ENCODE data around the gene LIG1.

- TF ChIP-seq, protein P1, sequence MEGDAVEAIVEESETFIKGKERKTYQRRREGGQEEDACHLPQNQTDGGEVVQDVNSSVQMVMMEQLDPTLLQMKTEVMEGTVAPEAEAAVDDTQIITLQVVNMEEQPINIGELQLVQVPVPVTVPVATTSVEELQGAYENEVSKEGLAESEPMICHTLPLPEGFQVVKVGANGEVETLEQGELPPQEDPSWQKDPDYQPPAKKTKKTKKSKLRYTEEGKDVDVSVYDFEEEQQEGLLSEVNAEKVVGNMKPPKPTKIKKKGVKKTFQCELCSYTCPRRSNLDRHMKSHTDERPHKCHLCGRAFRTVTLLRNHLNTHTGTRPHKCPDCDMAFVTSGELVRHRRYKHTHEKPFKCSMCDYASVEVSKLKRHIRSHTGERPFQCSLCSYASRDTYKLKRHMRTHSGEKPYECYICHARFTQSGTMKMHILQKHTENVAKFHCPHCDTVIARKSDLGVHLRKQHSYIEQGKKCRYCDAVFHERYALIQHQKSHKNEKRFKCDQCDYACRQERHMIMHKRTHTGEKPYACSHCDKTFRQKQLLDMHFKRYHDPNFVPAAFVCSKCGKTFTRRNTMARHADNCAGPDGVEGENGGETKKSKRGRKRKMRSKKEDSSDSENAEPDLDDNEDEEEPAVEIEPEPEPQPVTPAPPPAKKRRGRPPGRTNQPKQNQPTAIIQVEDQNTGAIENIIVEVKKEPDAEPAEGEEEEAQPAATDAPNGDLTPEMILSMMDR (conservative IDR thresholded peaks at IDR 0.05 in 1 of 2, IDR thresholded peaks at IDR 0.05 in 1 of 2; ENCODE audit: extremely low read depth in 1 of 2, insufficient read depth in 1 of 2, low read depth in 1 of 2, low read length in 2 of 2), result no peak
- TF ChIP-seq EZH2 (IDR thresholded peaks at IDR 0.05; ENCODE audit: borderline replicate concordance, low read length), result no peak
These were observed 85.1 kb downstream of the LIG1 start for GRCh38 chr19:48085076-48085475.
